ENCODE measurements around the gene GNAS. TPM values are rescaled to one million over a fixed set of nuclear protein-coding genes. Genes with fewer than 3 reads are reported as not detected.

GNAS gene
- total RNA-seq, 1 donor from 2014 or later = 2,003 TPM

DNA sequence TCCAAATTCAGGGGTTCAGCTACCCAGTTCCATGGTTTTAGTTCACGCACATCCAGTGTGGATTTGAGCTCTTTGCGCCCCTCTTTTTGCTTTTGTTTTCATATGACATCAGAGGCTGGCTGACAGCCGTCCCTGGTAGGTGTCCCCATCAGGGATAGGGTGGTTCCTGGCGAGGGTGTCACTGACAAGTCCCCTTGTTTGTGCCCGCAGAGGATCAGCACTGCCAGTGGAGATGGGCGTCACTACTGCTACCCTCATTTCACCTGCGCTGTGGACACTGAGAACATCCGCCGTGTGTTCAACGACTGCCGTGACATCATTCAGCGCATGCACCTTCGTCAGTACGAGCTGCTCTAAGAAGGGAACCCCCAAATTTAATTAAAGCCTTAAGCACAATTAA lies 58.0 kb downstream of the GNAS start:
- Histone ChIP-seq H3K36me3 (ENCODE audit: insufficient read depth, low read length) (peaks cover 62% of the 10 kb centered on the region), H3K4me1 (ENCODE audit: insufficient read depth, low read length) (peaks cover 23% of the 10 kb centered on the region), H3K9me3 (ENCODE audit: insufficient read depth, low read depth, low read length) (no peaks in the 10 kb centered on the region), H3K4me3 (ENCODE audit: insufficient read depth, low read depth, low read length) (no peak overlapping the region), H3K27me3 (ENCODE audit: insufficient read depth, low read length) (no peaks in the 10 kb centered on the region), H3K79me2 (ENCODE audit: insufficient read depth, low read length) (peaks cover 23% of the 10 kb centered on the region), H3K27ac (ENCODE audit: low read depth, low read length) (no peak overlapping the region), H4K20me1 (ENCODE audit: insufficient read depth, low read length) (peaks cover 57% of the 10 kb centered on the region), H2AFZ (ENCODE audit: low read depth, low read length) (no peak overlapping the region), H3K9ac (ENCODE audit: low read length) (no peak overlapping the region), H3K4me2 (ENCODE audit: low read length) (no peak overlapping the region)
- FAIRE-seq = no peak
- no peak for TF ChIP-seq EZH2 (IDR thresholded peaks at IDR 0.05; ENCODE audit: insufficient read depth, low read length)
- TF ChIP-seq, protein P1, sequence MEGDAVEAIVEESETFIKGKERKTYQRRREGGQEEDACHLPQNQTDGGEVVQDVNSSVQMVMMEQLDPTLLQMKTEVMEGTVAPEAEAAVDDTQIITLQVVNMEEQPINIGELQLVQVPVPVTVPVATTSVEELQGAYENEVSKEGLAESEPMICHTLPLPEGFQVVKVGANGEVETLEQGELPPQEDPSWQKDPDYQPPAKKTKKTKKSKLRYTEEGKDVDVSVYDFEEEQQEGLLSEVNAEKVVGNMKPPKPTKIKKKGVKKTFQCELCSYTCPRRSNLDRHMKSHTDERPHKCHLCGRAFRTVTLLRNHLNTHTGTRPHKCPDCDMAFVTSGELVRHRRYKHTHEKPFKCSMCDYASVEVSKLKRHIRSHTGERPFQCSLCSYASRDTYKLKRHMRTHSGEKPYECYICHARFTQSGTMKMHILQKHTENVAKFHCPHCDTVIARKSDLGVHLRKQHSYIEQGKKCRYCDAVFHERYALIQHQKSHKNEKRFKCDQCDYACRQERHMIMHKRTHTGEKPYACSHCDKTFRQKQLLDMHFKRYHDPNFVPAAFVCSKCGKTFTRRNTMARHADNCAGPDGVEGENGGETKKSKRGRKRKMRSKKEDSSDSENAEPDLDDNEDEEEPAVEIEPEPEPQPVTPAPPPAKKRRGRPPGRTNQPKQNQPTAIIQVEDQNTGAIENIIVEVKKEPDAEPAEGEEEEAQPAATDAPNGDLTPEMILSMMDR (IDR thresholded peaks at IDR 0.05; ENCODE audit: insufficient read depth, low read depth, low read length) = no peak
- H3K27me3 Mint-ChIP-seq (ENCODE audit: low read depth, unreplicated experiment) = no peaks in the 10 kb centered on the region
- DNase-seq (ENCODE audit: low read depth) = no peak
- H3K9me3 Mint-ChIP-seq (ENCODE audit: unreplicated experiment) = no peaks in the 10 kb centered on the region
- H3K27ac Mint-ChIP-seq (ENCODE audit: unreplicated experiment) = no peak overlapping the region
- H3K4me1 Mint-ChIP-seq (ENCODE audit: low read depth, unreplicated experiment) = peaks cover 36% of the 10 kb centered on the region
- no peak overlapping the region for H3K4me3 Mint-ChIP-seq (ENCODE audit: unreplicated experiment)
- H3K36me3 Mint-ChIP-seq (ENCODE audit: low read depth, unreplicated experiment) = peaks cover 43% of the 10 kb centered on the region

DNA sequence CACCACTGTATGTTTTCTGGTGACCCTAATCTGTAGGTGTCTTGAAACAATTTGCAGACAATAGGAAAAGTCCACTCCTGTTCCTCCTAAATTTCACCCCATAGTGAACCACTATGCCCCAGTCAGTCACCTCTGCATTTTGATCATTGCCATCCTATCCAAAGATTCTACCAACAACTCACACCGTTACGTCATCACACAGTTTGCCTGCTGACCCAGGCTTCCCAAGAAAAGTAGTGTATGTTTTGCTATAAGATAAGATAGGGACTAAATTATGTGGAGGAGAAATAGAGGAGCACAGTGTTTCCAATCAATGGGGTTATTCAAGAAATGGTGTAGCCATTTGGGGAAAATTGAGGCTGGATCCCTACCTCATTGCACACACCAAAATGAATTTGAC lies 58.8 kb downstream of the GNAS start:
- H3K9me3 Mint-ChIP-seq (ENCODE audit: unreplicated experiment) = no peaks in the 10 kb centered on the region
- no peak for TF ChIP-seq EZH2 (IDR thresholded peaks at IDR 0.05; ENCODE audit: insufficient read depth, low read length)
- Histone ChIP-seq H2AFZ (ENCODE audit: low read depth, low read length) (no peak overlapping the region), H3K36me3 (ENCODE audit: insufficient read depth, low read length) (peaks cover 53% of the 10 kb centered on the region), H3K9ac (ENCODE audit: low read length) (no peak overlapping the region), H4K20me1 (ENCODE audit: insufficient read depth, low read length) (peaks cover 49% of the 10 kb centered on the region), H3K9me3 (ENCODE audit: insufficient read depth, low read depth, low read length) (no peaks in the 10 kb centered on the region), H3K4me3 (ENCODE audit: insufficient read depth, low read depth, low read length) (no peak overlapping the region), H3K4me2 (ENCODE audit: low read length) (no peak overlapping the region), H3K4me1 (ENCODE audit: insufficient read depth, low read length) (peaks cover 19% of the 10 kb centered on the region), H3K79me2 (ENCODE audit: insufficient read depth, low read length) (peaks cover 15% of the 10 kb centered on the region), H3K27me3 (ENCODE audit: insufficient read depth, low read length) (no peaks in the 10 kb centered on the region), H3K27ac (ENCODE audit: low read depth, low read length) (no peak overlapping the region)
- H3K27ac Mint-ChIP-seq (ENCODE audit: unreplicated experiment) = no peak overlapping the region
- H3K4me1 Mint-ChIP-seq (ENCODE audit: low read depth, unreplicated experiment) = peaks cover 30% of the 10 kb centered on the region
- peaks cover 40% of the 10 kb centered on the region for H3K36me3 Mint-ChIP-seq (ENCODE audit: low read depth, unreplicated experiment)
- no peaks in the 10 kb centered on the region for H3K27me3 Mint-ChIP-seq (ENCODE audit: low read depth, unreplicated experiment)
- FAIRE-seq (no peak), DNase-seq (ENCODE audit: low read depth) (no peak)
- no peak overlapping the region for H3K4me3 Mint-ChIP-seq (ENCODE audit: unreplicated experiment)

DNA sequence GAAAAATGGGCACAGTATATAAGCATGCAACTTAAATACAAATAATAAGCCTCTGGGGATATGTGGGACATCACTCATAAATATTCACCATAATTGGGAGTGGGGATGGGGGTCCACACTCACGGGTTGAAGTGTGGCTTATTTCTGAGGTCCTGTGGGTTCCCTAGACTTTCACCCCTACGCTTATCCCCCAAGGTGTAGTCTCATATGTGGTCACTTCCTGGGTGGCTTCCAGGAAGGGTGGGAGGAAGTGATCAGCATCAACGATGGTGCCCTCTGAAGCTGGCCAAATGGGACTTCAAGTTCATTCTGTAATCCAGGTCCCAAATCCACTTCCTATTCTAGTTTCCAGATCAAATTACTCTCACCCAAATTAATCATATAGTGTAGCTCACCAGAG lies 59.5 kb downstream of the GNAS start:
- TF ChIP-seq EZH2 (IDR thresholded peaks at IDR 0.05; ENCODE audit: insufficient read depth, low read length) = no peak
- TF ChIP-seq, protein P1 (IDR thresholded peaks at IDR 0.05; ENCODE audit: insufficient read depth, low read depth, low read length) = no peak
- no peaks in the 10 kb centered on the region for H3K9me3 Mint-ChIP-seq (ENCODE audit: unreplicated experiment)
- DNase-seq (ENCODE audit: low read depth) = no peak
- H3K27ac Mint-ChIP-seq (ENCODE audit: unreplicated experiment) = no peak overlapping the region
- H3K4me2 ChIP-seq (ENCODE audit: low read length) = no peak overlapping the region
- H3K4me1 Mint-ChIP-seq (ENCODE audit: low read depth, unreplicated experiment) = peaks cover 26% of the 10 kb centered on the region
- no peak for FAIRE-seq
- peaks cover 39% of the 10 kb centered on the region for H3K36me3 Mint-ChIP-seq (ENCODE audit: low read depth, unreplicated experiment)
- H3K36me3 ChIP-seq (ENCODE audit: insufficient read depth, low read length) = peaks cover 49% of the 10 kb centered on the region
- H3K79me2 ChIP-seq (ENCODE audit: insufficient read depth, low read length) = peaks cover 15% of the 10 kb centered on the region
- peaks cover 14% of the 10 kb centered on the region for H3K4me1 ChIP-seq (ENCODE audit: insufficient read depth, low read length)
- no peak overlapping the region for H3K9ac ChIP-seq (ENCODE audit: low read length)
- no peaks in the 10 kb centered on the region for H3K9me3 ChIP-seq (ENCODE audit: insufficient read depth, low read depth, low read length)
- H3K27me3 Mint-ChIP-seq (ENCODE audit: low read depth, unreplicated experiment) = no peaks in the 10 kb centered on the region
- no peaks in the 10 kb centered on the region for H3K27me3 ChIP-seq (ENCODE audit: insufficient read depth, low read length)
- H4K20me1 ChIP-seq (ENCODE audit: insufficient read depth, low read length) = peaks cover 43% of the 10 kb centered on the region
- H3K4me3 ChIP-seq (ENCODE audit: insufficient read depth, low read depth, low read length) = no peak overlapping the region
- no peak overlapping the region for H3K4me3 Mint-ChIP-seq (ENCODE audit: unreplicated experiment)
- no peak overlapping the region for H2AFZ ChIP-seq (ENCODE audit: low read depth, low read length)
- H3K27ac ChIP-seq (ENCODE audit: low read depth, low read length) = no peak overlapping the region
